ENCODE results near the gene SMIM23.

- no peak for TF ChIP-seq EZH2 (IDR thresholded peaks at IDR 0.05; ENCODE audit: borderline replicate concordance, low read length)
- TF ChIP-seq CTCF (conservative IDR thresholded peaks at IDR 0.05 in 1 of 2, IDR thresholded peaks at IDR 0.05 in 1 of 2; ENCODE audit: extremely low read depth in 1 of 2, insufficient read depth in 1 of 2, low read depth in 1 of 2, low read length in 2 of 2) = no peak
Observed at GRCh38 chr5:171837522-171837921, 51.9 kb downstream of the SMIM23 start.
